Fibroblast of skin of back (primary cell): ENCODE results near the gene FLOT2.
"Not testable (repeated sequence)": the region's sequence is repeated elsewhere in the genome, so short reads cannot be mapped to it uniquely, and the experiment has no call there.

Experiments used
- DNase-seq: peaks from one replicate; pipeline ENCODE4 v3.0.0-alpha.2; 2013

The FLOT2 gene

DNA sequence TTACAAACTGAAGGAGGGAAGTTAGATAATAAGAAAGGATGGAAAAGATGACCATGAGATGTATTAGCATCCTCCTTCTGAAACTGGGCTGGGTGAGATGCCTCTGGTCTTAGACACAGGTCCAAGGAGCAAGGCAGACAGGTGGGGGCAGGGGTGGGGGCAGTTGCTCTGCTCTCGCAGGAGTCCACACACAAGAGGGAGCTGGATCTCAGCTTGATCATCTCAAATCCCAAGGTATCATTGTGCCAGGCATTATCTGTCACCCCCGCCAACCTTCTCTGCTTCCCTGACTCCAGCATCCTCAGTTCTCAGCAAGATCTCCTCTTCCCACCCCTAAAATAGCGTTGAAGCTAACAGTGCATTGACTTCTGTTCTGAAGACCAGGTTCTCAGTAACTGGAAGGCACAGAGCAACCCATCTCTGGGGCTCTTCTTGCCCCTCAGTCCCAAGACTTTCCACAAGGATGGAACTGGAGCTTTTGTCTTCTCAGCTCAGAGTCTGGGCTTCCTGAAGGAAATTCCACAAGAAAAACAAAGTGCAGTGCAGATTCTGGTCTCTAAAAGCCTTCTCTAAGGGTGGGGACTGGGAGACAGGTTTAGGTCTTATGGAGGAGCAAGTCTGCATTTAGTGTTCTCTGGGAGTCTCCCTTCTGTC lies 1.6 kb downstream of the FLOT2 start:
- no peak for DNase-seq

DNA sequence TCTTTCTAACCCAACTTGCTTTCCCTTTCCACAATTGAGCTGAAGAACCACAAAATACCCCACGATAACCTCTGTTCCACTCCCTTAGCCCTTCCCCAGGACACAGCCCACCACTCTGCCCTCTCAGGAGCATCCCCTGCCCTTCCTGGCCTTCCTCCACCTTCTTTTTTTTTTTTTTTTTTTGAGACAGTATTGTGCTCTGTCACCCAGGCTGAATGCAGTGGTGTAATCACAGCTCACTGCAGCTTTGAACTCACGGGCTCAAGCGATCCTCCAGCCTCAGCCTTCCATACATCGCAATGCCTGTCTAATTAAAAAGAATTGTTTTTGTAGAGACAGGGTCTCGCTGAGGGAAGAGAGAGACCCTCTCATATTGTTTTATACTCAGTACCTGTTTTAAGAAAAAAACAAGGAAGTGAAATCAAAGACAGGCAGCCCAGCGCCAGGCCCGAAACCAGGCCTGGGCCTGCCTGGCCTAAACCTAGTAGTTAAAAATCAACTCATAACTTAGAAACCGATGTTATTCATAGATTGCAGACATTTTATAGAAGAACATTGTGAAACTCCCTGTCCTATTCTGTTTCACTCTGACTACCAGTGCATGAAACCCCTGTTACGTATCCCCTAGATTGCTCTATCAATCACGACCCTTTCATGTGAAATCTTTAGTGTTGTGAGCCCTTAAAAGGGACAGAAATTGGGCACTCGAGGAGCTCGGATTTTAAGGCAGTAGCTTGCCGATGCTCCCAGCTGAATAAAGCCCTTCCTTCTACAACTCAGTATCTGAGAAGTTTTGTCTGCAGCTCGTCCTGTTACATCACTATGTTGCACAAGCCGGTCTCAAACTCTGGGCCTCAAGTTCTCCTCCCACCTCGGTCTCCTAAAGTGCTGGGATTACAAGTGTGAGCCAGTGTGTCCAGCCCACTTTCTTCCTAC lies 4.0 kb downstream of the FLOT2 start:
- not testable (repeated sequence) for DNase-seq

DNA sequence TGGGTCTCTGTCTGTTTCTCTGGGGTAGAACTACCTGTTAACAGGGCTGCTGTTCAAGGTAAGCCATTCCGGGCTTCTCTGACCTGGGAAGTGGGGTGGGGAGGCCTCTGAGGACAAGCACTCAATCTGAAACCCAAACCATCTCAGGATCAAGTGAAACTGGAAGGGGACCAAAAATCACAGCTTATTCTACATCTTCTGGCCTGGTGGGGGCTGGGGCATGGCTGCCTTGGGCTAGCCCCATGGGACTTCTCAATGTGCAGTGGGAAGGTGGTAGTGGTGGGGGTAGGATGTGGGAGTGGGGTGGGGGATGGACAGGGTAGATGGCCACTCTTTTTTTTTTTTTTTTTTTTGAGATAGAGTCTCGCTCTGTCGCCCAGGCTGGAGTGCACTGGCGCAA lies 5.5 kb downstream of the FLOT2 start:
- DNase-seq: no peak

DNA sequence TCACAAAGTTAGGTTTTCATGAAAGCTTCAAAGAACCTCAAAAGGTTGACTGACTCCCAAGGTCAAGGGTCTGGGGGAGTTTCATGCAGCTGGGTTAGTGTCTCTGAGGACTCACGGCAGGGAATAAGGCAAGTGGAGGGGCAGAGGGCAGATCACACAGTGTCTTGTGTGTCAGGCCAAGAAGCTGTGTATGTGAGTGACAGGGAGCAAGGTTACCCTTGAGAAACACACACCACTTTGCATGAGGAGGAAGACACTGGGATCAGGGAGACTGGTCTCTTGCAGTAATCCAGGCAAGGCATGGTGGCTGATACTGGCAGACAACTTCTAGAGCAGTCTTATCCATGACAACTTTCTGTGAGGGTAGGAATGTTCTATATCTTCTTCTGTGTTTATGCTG lies 6.3 kb downstream of the FLOT2 start:
- DNase-seq: no peak

DNA sequence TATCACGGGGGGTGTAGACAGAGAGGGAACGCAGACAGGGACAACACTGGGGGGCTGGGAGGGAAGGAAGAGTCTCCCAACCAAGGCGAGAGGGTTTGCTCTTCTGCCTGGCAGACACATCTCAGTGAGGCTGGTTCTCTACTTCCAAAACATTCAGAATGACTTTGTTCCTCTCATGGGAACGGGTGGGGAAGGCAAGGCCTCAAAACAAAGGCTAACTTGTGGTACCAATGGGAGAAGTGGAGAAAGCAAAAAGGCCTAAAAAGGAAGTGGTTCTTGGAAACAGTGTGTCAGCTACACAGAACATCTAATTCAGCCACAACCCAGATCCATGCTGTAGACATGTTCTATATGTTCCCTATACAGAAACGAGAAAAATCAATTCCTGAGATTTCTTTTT lies 7.5 kb downstream of the FLOT2 start:
- DNase-seq: no peak

DNA sequence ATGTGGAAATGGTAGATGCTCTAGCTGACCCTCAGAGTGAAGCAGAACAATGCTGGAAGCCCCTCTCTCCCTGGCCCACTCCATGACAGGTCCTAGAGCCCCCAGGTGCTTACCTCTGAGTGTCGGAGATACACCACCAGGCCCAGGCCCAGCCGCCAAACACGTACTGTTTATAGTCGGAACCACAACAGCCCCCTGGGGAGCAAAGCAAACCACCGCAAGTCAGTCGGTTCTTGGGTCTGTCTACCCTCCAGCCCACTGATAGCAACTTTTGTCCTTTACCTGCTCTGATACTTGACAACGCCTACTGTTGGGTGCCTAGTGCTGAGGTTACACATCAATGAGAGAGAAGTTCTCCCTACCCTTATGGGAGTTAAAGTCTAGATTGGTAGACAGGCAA lies 8.7 kb downstream of the FLOT2 start:
- no peak for DNase-seq

GRCh38 chr17:28887871-28888471 lies 9.6 kb downstream of the FLOT2 start:
- no peak for DNase-seq

- DNase-seq: no peak
Measured at GRCh38 chr17:28885951-28886350, 11.6 kb downstream of the FLOT2 start.

- no peak for DNase-seq
Measured at GRCh38 chr17:28885363-28885762, 12.2 kb downstream of the FLOT2 start.

- DNase-seq: no peak
Measured at GRCh38 chr17:28883967-28884702, 13.4 kb downstream of the FLOT2 start.

DNA sequence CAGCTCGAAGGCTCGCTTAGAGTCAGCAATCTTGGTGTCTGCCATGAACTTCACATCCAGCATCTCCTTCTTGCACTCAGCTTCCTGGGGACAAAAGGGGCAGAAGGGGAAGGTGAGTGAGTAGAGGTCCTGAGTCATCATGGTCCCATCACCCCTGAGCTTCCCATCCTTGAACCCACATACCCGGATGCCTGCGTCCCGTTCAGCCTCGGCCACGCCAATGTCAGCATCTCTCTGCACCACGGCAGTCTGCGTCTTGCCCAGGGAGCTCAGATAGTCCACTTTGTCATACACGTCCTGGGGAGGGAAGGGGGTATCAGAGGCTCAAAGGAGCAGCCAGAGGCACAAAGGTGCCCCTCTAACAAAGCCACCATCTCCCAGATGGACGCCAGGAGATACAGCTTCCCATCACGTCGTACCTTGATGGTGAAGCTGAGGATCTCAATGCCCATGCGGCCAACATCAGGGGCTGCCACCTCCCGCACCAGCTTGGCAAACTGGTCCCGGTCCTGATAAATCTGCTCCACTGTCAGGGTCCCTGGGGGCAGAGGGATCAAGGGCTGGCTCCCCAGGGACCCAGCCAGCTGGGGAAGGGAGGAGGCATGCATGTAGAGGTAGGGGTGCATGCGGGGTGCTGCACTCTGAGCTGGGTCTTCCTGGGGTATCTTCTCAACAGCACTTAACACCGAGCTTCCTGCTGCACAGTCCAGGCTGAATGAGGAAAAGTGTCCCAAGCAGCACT lies 15.2 kb downstream of the FLOT2 start:
- no peak for DNase-seq

DNA sequence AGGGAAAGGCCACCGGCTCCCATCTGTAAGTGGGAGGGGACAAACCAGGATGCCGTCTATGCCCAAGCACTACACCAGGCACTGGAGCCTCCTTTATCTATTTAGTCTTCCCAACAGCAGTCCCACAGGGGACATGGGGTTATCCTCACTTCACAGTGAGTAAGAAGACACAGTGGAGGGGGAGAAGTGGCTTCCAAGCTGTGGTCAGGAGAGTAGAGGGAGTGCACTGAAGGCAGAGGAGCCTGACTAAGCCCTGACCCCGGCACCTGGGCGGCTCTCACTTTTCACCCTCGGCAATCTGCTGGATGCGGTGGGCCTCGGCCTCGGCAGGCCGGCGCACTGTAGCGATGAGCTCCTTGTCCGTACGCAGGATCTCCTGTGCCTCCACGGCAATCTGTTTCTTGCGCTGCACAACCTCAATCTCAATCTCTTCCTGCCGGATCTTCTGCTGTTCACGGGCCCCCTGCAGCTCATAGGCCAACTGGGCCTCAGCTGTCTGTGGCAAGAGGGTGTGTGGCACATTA lies 15.9 kb downstream of the FLOT2 start:
- no peak for DNase-seq

- no peak for DNase-seq
Measured at GRCh38 chr17:28880572-28880945, 17.0 kb downstream of the FLOT2 start.

GRCh38 chr17:28879886-28880571 lies 17.5 kb downstream of the FLOT2 start:
- DNase-seq: no peak

DNA sequence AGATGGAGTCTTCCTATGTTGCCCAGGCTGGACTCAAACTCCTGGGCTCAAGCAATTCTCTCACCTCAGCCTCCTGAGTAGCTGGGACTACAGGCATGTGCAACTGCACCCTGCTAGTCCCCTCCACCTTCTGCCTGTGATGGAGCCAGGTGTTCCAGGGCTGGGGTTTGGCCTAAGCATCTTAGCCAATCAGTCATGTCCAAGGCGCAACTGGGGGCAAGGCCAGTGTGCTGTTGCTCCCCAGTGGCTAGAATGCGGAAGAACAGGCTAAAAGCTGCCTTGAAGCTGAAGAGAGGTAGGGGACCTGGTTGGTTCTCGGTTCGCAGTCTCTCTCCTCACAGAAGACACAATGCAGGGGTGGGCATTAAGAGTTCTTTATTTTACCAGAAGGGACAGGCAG lies 18.6 kb downstream of the FLOT2 start:
- DNase-seq: peak; percentile 40

GRCh38 chr17:28878158-28878910 lies 19.2 kb downstream of the FLOT2 start:
- DNase-seq: no peak

DNA sequence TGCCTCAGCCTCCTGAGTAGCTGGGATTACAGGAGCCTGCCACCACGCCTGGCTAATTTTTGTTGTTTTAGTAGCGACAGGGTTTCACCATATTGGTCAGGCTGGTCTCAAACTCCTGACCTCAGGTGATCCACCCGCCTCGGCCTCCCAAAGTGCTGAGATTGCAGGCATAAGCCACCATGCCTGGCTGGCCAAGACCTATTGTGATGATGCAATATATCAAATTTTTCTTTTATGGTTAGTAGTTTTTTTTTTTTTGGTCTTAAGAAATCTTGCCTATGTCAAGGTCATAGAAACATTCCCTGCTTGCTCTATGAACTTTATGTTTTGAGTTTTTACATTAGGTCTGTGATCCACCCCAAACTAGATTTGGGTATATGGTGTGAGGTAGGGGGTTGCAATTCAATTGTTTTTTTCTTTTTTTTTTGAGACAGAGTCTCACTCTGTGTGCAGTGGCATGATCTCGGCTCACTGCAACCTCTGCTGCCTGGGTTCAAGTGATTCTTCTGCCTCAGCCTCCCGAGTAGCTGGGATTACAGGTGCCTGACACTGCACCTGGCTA lies 20.3 kb downstream of the FLOT2 start:
- DNase-seq: not testable (repeated sequence)

- DNase-seq: no peak
Measured at GRCh38 chr17:28875848-28876550, 21.5 kb downstream of the FLOT2 start.

DNA sequence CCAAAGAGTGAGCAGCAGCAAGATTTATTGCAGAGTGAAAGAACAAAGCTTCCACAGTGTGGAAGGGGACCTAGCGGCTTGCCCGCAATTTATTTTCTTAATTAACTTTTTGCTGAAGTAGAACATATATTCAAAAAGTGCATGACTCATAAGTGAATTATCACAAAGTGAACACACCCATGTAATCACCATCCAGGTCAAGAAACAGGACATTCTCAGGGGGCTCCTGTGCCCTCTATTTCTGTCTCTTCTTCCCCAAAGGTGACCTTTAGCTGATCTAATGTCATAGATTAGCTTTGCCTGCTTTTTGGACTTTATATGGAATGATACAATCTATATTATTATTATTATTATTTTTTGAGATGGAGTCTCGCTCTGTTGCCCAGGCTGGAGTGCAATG lies 22.8 kb downstream of the FLOT2 start:
- no peak for DNase-seq

DNA sequence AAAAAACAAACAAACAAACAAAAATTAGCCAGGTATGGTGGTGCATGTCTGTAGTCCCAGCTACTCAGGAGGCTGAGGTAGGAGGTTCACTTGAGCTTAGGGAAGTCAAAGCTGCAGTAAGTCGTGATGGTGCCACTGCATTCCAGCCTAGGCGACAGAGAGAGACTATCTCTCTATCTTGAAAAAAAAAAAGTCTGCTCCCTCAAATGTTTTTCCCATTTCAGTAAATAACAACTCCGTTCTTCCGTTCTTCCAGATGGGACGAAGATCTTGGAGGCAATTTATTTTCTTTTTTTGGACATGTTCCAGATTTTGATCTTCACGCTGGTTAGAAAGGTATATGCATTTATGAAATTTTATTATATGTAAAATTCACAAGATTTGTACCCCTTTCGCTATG lies 23.7 kb downstream of the FLOT2 start:
- no peak for DNase-seq
